Measurements from ENCODE around the gene USP32. TPM values are rescaled to one million over a fixed set of nuclear protein-coding genes. Genes with fewer than 3 reads are reported as not detected.

The USP32 gene
- total and polyA plus RNA-seq, 2 of the 8 experiments (the other 6 are each of a cell fraction or from before 2014, with no cell fraction given), result 29.6 to 112 TPM

GRCh38 chr17:60135151-60135950, 256.6 kb downstream of the USP32 start (continued):
- TF ChIP-seq CTCF (IDR thresholded peaks at IDR 0.05; ENCODE audit: control extremely low read depth in 1 of 3, insufficient read depth in 1 of 3, low read depth in 1 of 3, low read length in 3 of 3) (no peak), SRF (IDR thresholded peaks at IDR 0.05; ENCODE audit: low read depth, low read length) (peak; percentile 98), YY1 (IDR thresholded peaks at IDR 0.05; ENCODE audit: low read depth, low read length) (peak; percentile 66; the same call in 1 of the 2 replicates), SIX5 (IDR thresholded peaks at IDR 0.05; ENCODE audit: low read depth, low read length) (no peak), TAF7 (optimal IDR thresholded peaks at IDR 0.05; ENCODE audit: borderline replicate concordance, low read depth, low read length) (no peak), CBX5 (IDR thresholded peaks at IDR 0.05; ENCODE audit: low read depth, low read length) (no peak), EZH2 (IDR thresholded peaks at IDR 0.05; ENCODE audit: low read depth, low read length, severe bottlenecking) (peak; percentile 53), GTF2F1 (IDR thresholded peaks at IDR 0.05; ENCODE audit: borderline replicate concordance, low read depth, low read length) (no peak), RBBP5 (IDR thresholded peaks at IDR 0.05; ENCODE audit: borderline replicate concordance, low read depth, low read length) (no peak), NANOG (IDR thresholded peaks at IDR 0.05; ENCODE audit: insufficient read depth, low read depth, low read length, poor library complexity, severe bottlenecking) (no peak), HDAC6 (IDR thresholded peaks at IDR 0.05; ENCODE audit: low read depth, low read length) (no peak), KDM4A (IDR thresholded peaks at IDR 0.05; ENCODE audit: low read depth, low read length, severe bottlenecking) (peak; percentile 98), NRF1 (IDR thresholded peaks at IDR 0.05; ENCODE audit: low read depth, low read length) (no peak), JUN (IDR thresholded peaks at IDR 0.05; ENCODE audit: low read depth, low read length) (no peak), POU5F1 (IDR thresholded peaks at IDR 0.05; ENCODE audit: low read depth, low read length) (no peak), SP1 (IDR thresholded peaks at IDR 0.05; ENCODE audit: low read depth, low read length) (peak; percentile 96), SAP30 (IDR thresholded peaks at IDR 0.05; ENCODE audit: insufficient read depth, insufficient replicate concordance, low read length) (no peak), CTBP2 (IDR thresholded peaks at IDR 0.05; ENCODE audit: borderline replicate concordance, insufficient read depth, insufficient read length, low read length) (no peak), KDM5A (IDR thresholded peaks at IDR 0.05; ENCODE audit: low read length) (0 out of 2 replicates have a peak, but pooled peaks have one; percentile 28), HDAC2 (IDR thresholded peaks at IDR 0.05; ENCODE audit: borderline replicate concordance in 1 of 2, low read depth in 2 of 2, low read length in 2 of 2) (peak in 1 of 2 experiments; percentile 47; a peak in 1 of 4 replicates), POLR2A (IDR thresholded peaks at IDR 0.05; ENCODE audit: control extremely low read depth in 1 of 2, low read depth in 2 of 2, low read length in 2 of 2) (peak in 1 of 2 experiments; percentile 54; a peak in 2 of 3 replicates)
